ENCODE results near the gene YIF1A. TPM values are rescaled to one million over a fixed set of nuclear protein-coding genes. Genes with fewer than 3 reads are reported as not detected.
"Not testable (repeated sequence)": the region's sequence is repeated elsewhere in the genome, so short reads cannot be mapped to it uniquely, and the experiment has no call there.

Gene YIF1A
- total RNA-seq, 1 experiment from 2014 or later: 54.7 TPM

- intact Hi-C loops (cut with micrococcal nuclease); RAD21 ChIA-PET (ENCODE audit: low non-redundant PET in 1 of 2, low total read pairs in 2 of 2, uncharacterized antibody in 2 of 2, unreplicated experiment in 2 of 2); H3K27ac ChIP-seq (ENCODE audit: low read depth, low read length); H4K20me1 ChIP-seq (ENCODE audit: insufficient read depth); BruUV-seq (replicated peaks); H3K4me2 ChIP-seq (ENCODE audit: low read length); H3K79me2 ChIP-seq (ENCODE audit: insufficient read depth, low read length); H3K9me3 ChIP-seq (ENCODE audit: control insufficient read depth in 1 of 2, insufficient read depth in 1 of 2, low read depth in 1 of 2, low read length in 2 of 2); DNase-seq (ENCODE audit: low read depth, low spot score); H3K9ac ChIP-seq (ENCODE audit: low read length); H3K9me2 ChIP-seq (ENCODE audit: insufficient read depth); H3K4me3 ChIP-seq (replicated peaks in 1 of 2; ENCODE audit: low read depth in 1 of 2, low read length in 2 of 2); CTCF ChIA-PET; H2AFZ ChIP-seq (ENCODE audit: low read depth, low read length, poor library complexity, severe bottlenecking); H3K27me3 ChIP-seq (ENCODE audit: insufficient read depth, low read length); ATAC-seq: not testable (repeated sequence)
- Histone ChIP-seq H3K4me1 (ENCODE audit: control insufficient read depth in 1 of 2, insufficient read depth in 2 of 2, low read length in 2 of 2) (peaks cover 0 to 16% of the 10 kb centered on the region in 2 experiments; a peak in 2 of 4 replicates), H3K36me3 (ENCODE audit: control insufficient read depth in 1 of 2, insufficient read depth in 2 of 2, low read length in 2 of 2) (peaks cover 13 to 15% of the 10 kb centered on the region in 2 experiments; a peak in 3 of 4 replicates)
- POLR2A ChIA-PET: interaction anchor here (0.9 kb wide), 1 partner anchor 12 kb away, joined by 3 read pairs; the partner anchor contains the start of gene YIF1A
Observed at GRCh38 chr11:66277064-66277463, 11.9 kb downstream of the YIF1A start.

GRCh38 chr11:66276619-66277018, 12.3 kb downstream of the YIF1A start:
- intact Hi-C loops (cut with micrococcal nuclease); ATAC-seq; H4K20me1 ChIP-seq (ENCODE audit: insufficient read depth); H3K27ac ChIP-seq (ENCODE audit: low read depth, low read length); DNase-seq (ENCODE audit: low read depth, low spot score); H3K79me2 ChIP-seq (ENCODE audit: insufficient read depth, low read length); H3K9ac ChIP-seq (ENCODE audit: low read length); POLR2A ChIA-PET; H3K9me2 ChIP-seq (ENCODE audit: insufficient read depth); H2AFZ ChIP-seq (ENCODE audit: low read depth, low read length, poor library complexity, severe bottlenecking); H3K4me3 ChIP-seq (replicated peaks in 1 of 2; ENCODE audit: low read depth in 1 of 2, low read length in 2 of 2); H3K9me3 ChIP-seq (ENCODE audit: control insufficient read depth in 1 of 2, insufficient read depth in 1 of 2, low read depth in 1 of 2, low read length in 2 of 2); H3K27me3 ChIP-seq (ENCODE audit: insufficient read depth, low read length); BruUV-seq (replicated peaks); RAD21 ChIA-PET (ENCODE audit: low non-redundant PET in 1 of 2, low total read pairs in 2 of 2, uncharacterized antibody in 2 of 2, unreplicated experiment in 2 of 2); H3K4me2 ChIP-seq (ENCODE audit: low read length); CTCF ChIA-PET: not testable (repeated sequence)
- H3K4me1 ChIP-seq (ENCODE audit: control insufficient read depth in 1 of 2, insufficient read depth in 2 of 2, low read length in 2 of 2): peaks cover 0 to 12% of the 10 kb centered on the region in 2 experiments; a peak in 2 of 4 replicates
- H3K36me3 ChIP-seq (ENCODE audit: control insufficient read depth in 1 of 2, insufficient read depth in 2 of 2, low read length in 2 of 2): peaks cover 16 to 18% of the 10 kb centered on the region in 2 experiments; a peak in 3 of 4 replicates

GRCh38 chr11:66275984-66276612, 12.8 kb downstream of the YIF1A start:
- H3K27ac ChIP-seq (ENCODE audit: low read depth, low read length): no peak overlapping the region
- intact Hi-C loops (cut with micrococcal nuclease): no loop called here
- no peaks in the 10 kb centered on the region for H3K9me3 ChIP-seq (ENCODE audit: control insufficient read depth in 1 of 2, insufficient read depth in 1 of 2, low read depth in 1 of 2, low read length in 2 of 2)
- no peak overlapping the region for H3K4me2 ChIP-seq (ENCODE audit: low read length)
- H3K4me3 ChIP-seq (replicated peaks in 1 of 2; ENCODE audit: low read depth in 1 of 2, low read length in 2 of 2): no peak overlapping the region
- H2AFZ ChIP-seq (ENCODE audit: low read depth, low read length, poor library complexity, severe bottlenecking): no peak overlapping the region
- H3K36me3 ChIP-seq (ENCODE audit: control insufficient read depth in 1 of 2, insufficient read depth in 2 of 2, low read length in 2 of 2): peaks cover 16 to 18% of the 10 kb centered on the region in 2 experiments; a peak in 3 of 4 replicates
- H4K20me1 ChIP-seq (ENCODE audit: insufficient read depth): no peaks in the 10 kb centered on the region
- TF ChIP-seq EGR1 (IDR thresholded peaks at IDR 0.05; ENCODE audit: low read depth) (no peak), POLR2A (IDR thresholded peaks at IDR 0.05; ENCODE audit: borderline replicate concordance, extremely low read depth, insufficient read depth, insufficient read length) (no peak), TCF7L2 (IDR thresholded peaks at IDR 0.05; ENCODE audit: borderline replicate concordance, extremely low read depth, insufficient read depth, insufficient read length) (no peak), YY1 (IDR thresholded peaks at IDR 0.05; ENCODE audit: extremely low read depth, insufficient replicate concordance, low read depth, low read length) (no peak), EZH2phosphoT487 (IDR thresholded peaks at IDR 0.05; ENCODE audit: borderline replicate concordance) (no peak), ZNF274 (IDR thresholded peaks at IDR 0.05; ENCODE audit: low read depth, low read length) (no peak), EZH2 (IDR thresholded peaks at IDR 0.05) (no peak), CBX3 (IDR thresholded peaks at IDR 0.05; ENCODE audit: low read depth) (no peak), RAD21 (IDR thresholded peaks at IDR 0.05; ENCODE audit: low read depth) (no peak), ELF1 (IDR thresholded peaks at IDR 0.05; ENCODE audit: borderline replicate concordance, low read depth) (no peak), FOSL1 (IDR thresholded peaks at IDR 0.05; ENCODE audit: low read depth) (no peak)
- BruUV-seq (replicated peaks): no TSS peak
- DNase-seq (ENCODE audit: low read depth, low spot score): no peak
- peaks cover 7% of the 10 kb centered on the region; the same call in 1 of the 2 replicates for H3K79me2 ChIP-seq (ENCODE audit: insufficient read depth, low read length)
- no peaks in the 10 kb centered on the region for H3K9me2 ChIP-seq (ENCODE audit: insufficient read depth)
- ChIA-PET POLR2A (no interaction called here), RAD21 (ENCODE audit: low non-redundant PET in 1 of 2, low total read pairs in 2 of 2, uncharacterized antibody in 2 of 2, unreplicated experiment in 2 of 2) (no interaction called here), CTCF (no interaction called here)
- no peak for ATAC-seq
- H3K27me3 ChIP-seq (ENCODE audit: insufficient read depth, low read length): no peaks in the 10 kb centered on the region
- H3K9ac ChIP-seq (ENCODE audit: low read length): no peak overlapping the region
- H3K4me1 ChIP-seq (ENCODE audit: control insufficient read depth in 1 of 2, insufficient read depth in 2 of 2, low read length in 2 of 2): peaks cover 0 to 7% of the 10 kb centered on the region in 2 experiments; a peak in 2 of 4 replicates

All from HCT116 (cell line).